HEK293T (cell line): ENCODE measurements around the gene GPR146.

Experiments
- ARNT ChIP-seq: fragments of 450-650 bp; IDR thresholded peaks from 2 replicates; pipeline ENCODE4 v1.6.1; 2017; ENCODE audit warnings: mild to moderate bottlenecking
- BHLHE40 ChIP-seq: fragments of 450-650 bp; IDR thresholded peaks from 2 replicates; pipeline ENCODE4 v1.6.1; 2016; ENCODE audit warnings: mild to moderate bottlenecking, moderate library complexity, borderline replicate concordance
- CTBP1 ChIP-seq: fragments of 450-650 bp; IDR thresholded peaks from 2 replicates; pipeline ENCODE4 v1.6.1; 2016; ENCODE audit warnings: borderline replicate concordance
- FOXK2 ChIP-seq: fragments of 450-650 bp; IDR thresholded peaks from 2 replicates; pipeline ENCODE4 v1.6.1; 2016; ENCODE audit warnings: mild to moderate bottlenecking
- FOXM1 ChIP-seq: fragments of 450-650 bp; IDR thresholded peaks from 2 replicates; pipeline ENCODE4 v1.6.1; 2017; ENCODE audit warnings: mild to moderate bottlenecking, borderline replicate concordance
- L3MBTL2 ChIP-seq: fragments of 450-650 bp; conservative IDR thresholded peaks from 2 replicates; pipeline ENCODE4 v1.6.1; 2016; ENCODE audit warnings: mild to moderate bottlenecking
- NFRKB ChIP-seq: fragments of 450-650 bp; IDR thresholded peaks from 2 replicates; pipeline ENCODE4 v1.6.1; 2016; ENCODE audit warnings: mild to moderate bottlenecking, moderate library complexity
- SP1 ChIP-seq: fragments of 450-650 bp; IDR thresholded peaks from 2 replicates; pipeline ENCODE4 v1.6.1; 2017
- TARDBP ChIP-seq: fragments of 450-650 bp; IDR thresholded peaks from 2 replicates; pipeline ENCODE4 v1.6.1; 2016
- TF ChIP-seq, protein P1 (sequence below): fragments of 450-650 bp; IDR thresholded peaks from 2 replicates; pipeline ENCODE4 v1.6.1; 2016

DNA sequence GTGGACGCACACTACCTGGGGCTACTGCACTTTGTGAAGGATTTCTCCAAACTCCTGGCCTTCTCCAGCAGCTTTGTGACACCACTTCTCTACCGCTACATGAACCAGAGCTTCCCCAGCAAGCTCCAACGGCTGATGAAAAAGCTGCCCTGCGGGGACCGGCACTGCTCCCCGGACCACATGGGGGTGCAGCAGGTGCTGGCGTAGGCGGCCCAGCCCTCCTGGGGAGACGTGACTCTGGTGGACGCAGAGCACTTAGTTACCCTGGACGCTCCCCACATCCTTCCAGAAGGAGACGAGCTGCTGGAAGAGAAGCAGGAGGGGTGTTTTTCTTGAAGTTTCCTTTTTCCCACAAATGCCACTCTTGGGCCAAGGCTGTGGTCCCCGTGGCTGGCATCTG, 14.0 kb downstream of the GPR146 start:
- no peak for TF ChIP-seq CTBP1
- TF ChIP-seq SP1: no peak
- TF ChIP-seq, protein P1, sequence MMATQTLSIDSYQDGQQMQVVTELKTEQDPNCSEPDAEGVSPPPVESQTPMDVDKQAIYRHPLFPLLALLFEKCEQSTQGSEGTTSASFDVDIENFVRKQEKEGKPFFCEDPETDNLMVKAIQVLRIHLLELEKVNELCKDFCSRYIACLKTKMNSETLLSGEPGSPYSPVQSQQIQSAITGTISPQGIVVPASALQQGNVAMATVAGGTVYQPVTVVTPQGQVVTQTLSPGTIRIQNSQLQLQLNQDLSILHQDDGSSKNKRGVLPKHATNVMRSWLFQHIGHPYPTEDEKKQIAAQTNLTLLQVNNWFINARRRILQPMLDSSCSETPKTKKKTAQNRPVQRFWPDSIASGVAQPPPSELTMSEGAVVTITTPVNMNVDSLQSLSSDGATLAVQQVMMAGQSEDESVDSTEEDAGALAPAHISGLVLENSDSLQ: no peak
- no peak for TF ChIP-seq FOXK2
- no peak for TF ChIP-seq TARDBP
- no peak for TF ChIP-seq FOXM1
- TF ChIP-seq BHLHE40: no peak
- no peak for TF ChIP-seq NFRKB
- no peak for TF ChIP-seq L3MBTL2
- no peak for TF ChIP-seq ARNT
